Neural crest cell (in vitro differentiated cells): Measurements from ENCODE around the gene APBA2. TPM values are rescaled to one million over a fixed set of nuclear protein-coding genes. Genes with fewer than 3 reads are reported as not detected.

Source experiments
- DNase-seq: peaks from one replicate; pipeline ENCODE4 v3.0.0; 2021; ENCODE audit warnings: low read depth, mixed read lengths, low spot score
- H3K27ac Mint-ChIP-seq: one replicate; pipeline ENCODE4 v1.8.0; 2021; ENCODE audit warnings: mild to moderate bottlenecking, mixed read lengths; ENCODE audit not compliant: unreplicated experiment
- H3K27me3 Mint-ChIP-seq: 2 replicates; pipeline ENCODE4 v1.8.0; 2021; ENCODE audit warnings: low read depth, mild to moderate bottlenecking, mixed read lengths
- H3K36me3 Mint-ChIP-seq: 2 replicates; pipeline ENCODE4 v1.8.0; 2021; ENCODE audit warnings: low read depth, mild to moderate bottlenecking, mixed read lengths
- H3K4me1 Mint-ChIP-seq: 2 replicates; pipeline ENCODE4 v1.8.0; 2021; ENCODE audit warnings: mixed read lengths
- H3K4me3 Mint-ChIP-seq: one replicate; pipeline ENCODE4 v1.8.0; 2021; ENCODE audit warnings: mild to moderate bottlenecking, mixed read lengths
- H3K9me3 Mint-ChIP-seq: 2 replicates; pipeline ENCODE4 v1.8.0; 2021; ENCODE audit warnings: mixed read lengths
- CTCF ChIP-seq: fragments of 200-600 bp; sonication (generic); conservative IDR thresholded peaks from 2 replicates; pipeline ENCODE4 v1.5.0; 2021; ENCODE audit warnings: antibody characterized with exemption, mild to moderate bottlenecking
- total RNA-seq: library from RNA; stranded (reverse); gene quantifications from 2 replicates; pipeline ENCODE4 v1.2.1, GENCODE V29; 2021

The APBA2 gene
- total RNA-seq, 1 donor from 2014 or later, result 79.9 TPM

GRCh38 chr15:29134239-29134638 is 248.5 kb downstream of the APBA2 start:
- H3K36me3 Mint-ChIP-seq, result no peaks in the 10 kb centered on the region
- peaks cover 18% of the 10 kb centered on the region for H3K4me1 Mint-ChIP-seq
- DNase-seq, result no peak
- peaks cover 11% of the 10 kb centered on the region for H3K27me3 Mint-ChIP-seq
- H3K4me3 Mint-ChIP-seq, result no peak overlapping the region
- TF ChIP-seq CTCF, result no peak
- H3K9me3 Mint-ChIP-seq, result no peaks in the 10 kb centered on the region
- no peak overlapping the region for H3K27ac Mint-ChIP-seq

- H3K9me3 Mint-ChIP-seq, result no peaks in the 10 kb centered on the region
- H3K36me3 Mint-ChIP-seq, result no peaks in the 10 kb centered on the region
- H3K27me3 Mint-ChIP-seq, result peaks cover 11% of the 10 kb centered on the region
- H3K4me1 Mint-ChIP-seq, result peaks cover 20% of the 10 kb centered on the region
- TF ChIP-seq CTCF, result no peak
- H3K27ac Mint-ChIP-seq, result no peak overlapping the region
- no peak overlapping the region for H3K4me3 Mint-ChIP-seq
- no peak for DNase-seq
Observed at GRCh38 chr15:29134641-29135308, 249.0 kb downstream of the APBA2 start.

GRCh38 chr15:29135309-29135657 is 249.5 kb downstream of the APBA2 start:
- no peaks in the 10 kb centered on the region for H3K36me3 Mint-ChIP-seq
- peaks cover 11% of the 10 kb centered on the region for H3K27me3 Mint-ChIP-seq
- H3K9me3 Mint-ChIP-seq, result no peaks in the 10 kb centered on the region
- TF ChIP-seq CTCF, result no peak
- H3K27ac Mint-ChIP-seq, result no peak overlapping the region
- DNase-seq, result no peak
- H3K4me3 Mint-ChIP-seq, result no peak overlapping the region
- peaks cover 20% of the 10 kb centered on the region for H3K4me1 Mint-ChIP-seq

GRCh38 chr15:29135702-29136646 is 250.2 kb downstream of the APBA2 start:
- TF ChIP-seq CTCF, result no peak
- no peaks in the 10 kb centered on the region for H3K9me3 Mint-ChIP-seq
- no peaks in the 10 kb centered on the region for H3K36me3 Mint-ChIP-seq
- H3K4me3 Mint-ChIP-seq, result no peak overlapping the region
- peaks cover 22% of the 10 kb centered on the region for H3K4me1 Mint-ChIP-seq
- H3K27me3 Mint-ChIP-seq, result peaks cover 10% of the 10 kb centered on the region
- H3K27ac Mint-ChIP-seq, result no peak overlapping the region
- no peak for DNase-seq

- H3K27me3 Mint-ChIP-seq, result peaks cover 8% of the 10 kb centered on the region
- no peaks in the 10 kb centered on the region for H3K36me3 Mint-ChIP-seq
- TF ChIP-seq CTCF, result no peak
- H3K4me3 Mint-ChIP-seq, result no peak overlapping the region
- H3K9me3 Mint-ChIP-seq, result no peaks in the 10 kb centered on the region
- DNase-seq, result no peak
- peaks cover 15% of the 10 kb centered on the region for H3K4me1 Mint-ChIP-seq
- H3K27ac Mint-ChIP-seq, result no peak overlapping the region
Observed at GRCh38 chr15:29138260-29138659, 252.5 kb downstream of the APBA2 start.
